Endometrial microvascular endothelial cells (primary cell): Measurements from ENCODE around the gene ZFHX3. TPM values are rescaled to one million over a fixed set of nuclear protein-coding genes. Genes with fewer than 3 reads are reported as not detected.

Source experiments
- in situ Hi-C: cut with HindIII; loops from 2 replicates; pipeline ENCODE4 v1.10.0; 2017; ENCODE audit warnings: low sequenced_read_pairs, low pct_unique_long_range_greater_than_20kb; ENCODE audit errors: inconsistent ontology term
- total RNA-seq: library from RNA; depleted of rRNA; stranded (reverse); fragments of >200 nt; gene quantifications from one replicate; pipeline ENCODE4 v1.2.3, GENCODE V29; 2015; ENCODE audit errors: inconsistent ontology term

The ZFHX3 gene
- total RNA-seq, 1 donor from 2014 or later = 2.1 TPM

DNA sequence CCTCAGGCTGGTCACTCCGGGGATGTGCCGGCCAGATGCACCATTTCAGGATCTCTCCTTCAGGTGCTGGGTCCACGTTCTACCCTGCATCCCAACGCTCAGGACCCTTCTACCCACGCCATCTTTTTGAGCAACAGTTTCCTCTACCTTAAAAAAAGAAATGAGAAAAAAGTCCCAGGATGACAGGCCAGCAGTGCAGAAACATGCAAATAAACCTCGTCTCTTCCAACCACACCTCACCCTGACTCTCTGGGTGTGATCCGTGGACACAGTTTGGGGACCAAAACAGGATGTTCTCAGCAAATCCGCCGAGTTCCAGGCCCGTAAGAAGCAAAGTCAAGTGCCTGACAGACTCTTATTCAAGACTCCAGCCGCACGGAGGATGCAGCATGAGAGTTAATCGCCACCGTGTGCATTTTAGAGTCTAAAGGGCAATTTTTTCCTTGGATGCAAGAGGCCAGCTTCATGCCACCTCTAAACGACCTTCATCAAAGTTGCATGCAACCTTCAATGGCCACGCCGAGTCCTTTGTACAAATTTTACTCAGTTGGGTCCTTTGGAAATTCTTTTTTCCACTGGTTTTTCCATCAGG is 99.6 kb downstream of the ZFHX3 start:
- in situ Hi-C loops = no loop called here

DNA sequence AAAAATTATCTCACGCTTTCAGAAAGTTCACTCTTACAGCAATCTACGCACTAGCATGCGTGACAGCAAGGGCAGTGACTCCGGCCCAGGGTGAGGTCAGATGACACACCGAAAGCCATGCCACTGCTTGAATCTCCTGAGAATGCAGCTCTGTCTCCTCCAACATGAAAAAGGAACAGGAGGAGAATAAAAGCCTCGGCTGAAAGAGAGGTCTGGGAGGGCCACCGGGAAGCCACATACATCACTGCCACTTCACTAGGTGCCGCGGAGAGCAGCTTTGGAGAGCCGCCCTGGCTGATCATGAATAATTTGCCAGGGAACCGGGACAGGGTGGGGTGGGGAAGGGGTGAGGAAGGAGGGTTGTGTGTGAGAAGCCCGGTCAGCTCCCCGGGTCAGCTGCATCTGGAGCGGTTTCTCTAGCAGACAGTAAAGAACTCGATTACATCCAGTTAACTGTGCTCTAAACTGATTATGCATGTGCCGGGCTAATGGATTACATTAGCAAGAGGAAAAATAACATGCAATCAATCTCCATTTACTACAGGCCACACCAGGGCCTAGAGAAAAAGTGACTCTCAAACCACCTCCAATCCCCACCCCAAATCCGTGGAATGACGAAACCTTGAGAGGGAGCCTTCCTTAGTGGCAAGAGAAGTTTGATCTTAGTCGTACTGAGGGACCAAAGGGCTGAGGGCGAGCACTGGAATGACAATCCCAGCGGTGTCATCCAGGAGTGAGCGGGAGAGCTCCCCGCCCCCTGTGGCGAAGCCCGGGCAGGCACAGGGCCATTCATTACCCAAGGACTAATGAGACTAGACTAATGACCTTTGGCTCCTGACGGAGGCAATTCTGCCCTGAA is 100.3 kb downstream of the ZFHX3 start:
- in situ Hi-C loops = no loop called here

DNA sequence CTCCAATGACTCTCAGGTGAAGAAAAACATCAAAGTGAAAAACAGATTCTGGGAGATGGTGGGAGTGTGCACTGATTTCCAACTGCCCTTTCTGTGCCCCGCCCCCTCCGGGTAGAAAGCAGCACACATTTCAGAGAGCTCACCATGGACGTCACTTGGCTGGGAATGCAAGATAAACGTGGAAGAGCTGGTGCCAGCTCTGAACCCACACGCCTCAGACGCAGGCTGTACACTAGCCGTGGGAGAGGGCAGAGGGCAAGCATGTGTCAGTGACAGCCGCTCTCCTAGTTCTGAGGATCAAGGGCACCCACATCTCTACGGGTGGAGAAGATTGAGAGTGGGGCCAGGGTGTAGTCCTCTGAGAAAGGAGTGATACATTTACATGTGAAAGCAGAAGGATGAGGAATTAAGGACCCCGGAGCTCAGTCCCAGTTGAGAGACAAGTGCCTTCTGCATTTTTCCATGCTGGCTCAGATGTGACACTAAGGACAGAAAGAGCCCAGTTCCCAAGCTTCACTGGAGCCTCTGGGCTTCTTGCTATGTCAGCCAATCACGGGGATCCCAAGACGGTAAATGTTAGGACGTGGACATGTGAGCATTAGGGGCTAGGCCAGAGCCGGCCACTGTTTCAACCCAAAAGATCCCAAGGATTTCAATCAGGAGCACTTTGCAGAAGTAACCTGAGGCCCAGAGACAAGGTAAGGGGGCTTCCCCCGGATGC is 101.3 kb downstream of the ZFHX3 start:
- in situ Hi-C loops = no loop called here

DNA sequence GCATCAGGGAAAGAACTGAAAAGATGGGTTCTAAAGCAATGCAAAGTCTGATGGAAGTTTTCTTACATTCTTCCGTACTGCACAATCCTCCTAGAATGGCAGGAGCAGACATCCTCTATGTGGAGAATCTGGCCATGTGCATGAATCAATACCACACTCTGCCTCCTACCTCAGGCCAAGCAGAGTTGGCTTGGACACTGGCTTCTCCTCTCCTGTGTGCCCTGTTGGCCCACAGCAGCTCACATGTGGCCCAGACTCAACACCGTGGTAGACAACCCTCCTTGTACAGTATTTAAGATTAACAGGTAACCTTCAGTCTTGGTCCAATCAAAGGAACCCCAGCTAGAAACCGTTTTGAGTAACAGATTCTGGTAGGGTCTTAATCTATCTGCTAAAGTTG is 101.9 kb downstream of the ZFHX3 start:
- in situ Hi-C loops = no loop called here

DNA sequence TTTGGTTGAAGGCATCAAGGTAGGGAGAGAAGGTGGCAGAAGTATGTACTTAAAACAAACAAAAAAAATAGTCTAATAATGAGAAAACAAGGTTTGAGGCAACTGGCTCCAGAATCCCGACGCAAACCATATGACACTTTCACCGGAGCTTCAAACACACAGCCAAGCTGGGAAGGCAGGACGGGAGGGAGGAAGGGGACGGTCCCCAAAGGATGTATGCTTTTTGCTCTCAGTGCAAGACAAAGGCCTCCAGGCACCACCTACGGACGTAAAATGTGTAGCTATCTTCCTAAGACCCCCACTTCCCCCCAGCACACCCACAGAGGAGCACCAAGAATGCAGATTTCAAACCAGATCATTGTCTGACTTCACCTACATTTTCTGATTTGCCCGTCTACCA is 102.3 kb downstream of the ZFHX3 start:
- in situ Hi-C loops = no loop called here

DNA sequence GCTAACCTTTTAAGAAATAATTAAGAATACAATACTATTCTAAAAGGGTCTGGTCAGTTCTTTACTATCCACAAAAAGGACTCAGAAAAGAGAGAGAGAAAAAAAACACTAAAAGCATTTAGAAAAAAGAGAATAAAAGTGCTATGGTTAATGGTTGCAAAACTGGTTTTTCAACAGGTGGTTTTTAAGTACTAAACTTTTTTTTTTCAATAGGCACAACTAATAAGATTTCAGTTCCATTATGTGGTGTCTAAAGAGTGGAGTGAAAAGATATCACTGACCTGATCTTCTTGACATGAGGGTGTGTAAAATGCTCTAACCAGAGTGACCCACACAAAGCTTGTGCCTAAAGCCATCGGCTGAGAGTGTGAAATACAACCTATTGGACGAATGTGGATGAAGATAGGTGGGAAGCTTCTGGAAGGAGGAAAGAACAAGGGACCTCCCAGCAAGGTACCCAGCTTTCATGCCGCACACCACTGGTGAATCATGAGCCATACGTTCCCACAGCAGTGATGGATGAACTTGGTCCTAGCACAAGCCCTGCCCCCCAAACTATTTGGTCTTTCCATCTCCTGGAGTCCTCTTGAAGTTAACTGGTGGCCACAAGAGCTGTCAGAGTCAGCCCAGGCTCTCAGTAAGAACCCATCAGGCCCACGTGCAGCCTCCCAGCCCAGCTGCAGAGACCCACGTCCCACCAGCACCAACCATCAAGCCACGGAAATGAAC is 103.0 kb downstream of the ZFHX3 start:
- in situ Hi-C loops = no loop called here

DNA sequence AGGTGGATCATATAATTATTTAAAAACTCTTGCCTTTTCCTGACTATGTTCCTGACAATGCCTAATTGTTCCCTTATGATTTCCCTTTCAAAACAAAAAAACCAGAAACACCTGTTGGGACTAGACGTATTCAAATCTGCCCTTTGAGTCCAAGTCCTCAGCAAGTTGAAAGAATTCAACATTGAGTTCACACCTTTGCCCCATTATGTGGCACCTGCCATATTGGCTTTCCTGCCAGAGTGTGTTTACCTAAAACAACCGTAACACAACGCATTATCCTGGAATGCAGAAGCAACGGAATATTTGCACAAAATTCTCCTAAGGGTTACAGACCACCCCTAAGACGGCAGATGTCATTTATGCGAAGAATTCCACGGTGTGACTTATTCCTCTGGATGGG is 105.9 kb downstream of the ZFHX3 start:
- in situ Hi-C loops = no loop called here

DNA sequence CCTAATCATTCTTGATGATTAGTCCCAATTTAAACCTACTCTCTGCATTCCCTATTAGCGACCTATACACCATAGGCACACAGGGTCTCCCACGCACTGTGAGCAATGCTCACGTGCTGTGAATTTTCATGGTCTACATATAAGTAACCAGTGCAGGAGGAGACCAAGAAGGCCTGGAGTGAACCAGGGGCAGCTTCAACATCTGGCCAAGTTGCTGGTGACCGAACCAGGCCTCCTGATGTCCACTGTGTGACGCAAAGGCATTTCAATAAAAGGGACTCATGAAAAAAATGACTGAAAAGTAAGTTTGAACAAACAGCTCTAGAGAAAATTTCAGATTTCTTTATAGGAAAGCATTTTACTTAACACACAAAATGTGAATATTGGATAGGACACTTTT is 107.0 kb downstream of the ZFHX3 start:
- in situ Hi-C loops = no loop called here

DNA sequence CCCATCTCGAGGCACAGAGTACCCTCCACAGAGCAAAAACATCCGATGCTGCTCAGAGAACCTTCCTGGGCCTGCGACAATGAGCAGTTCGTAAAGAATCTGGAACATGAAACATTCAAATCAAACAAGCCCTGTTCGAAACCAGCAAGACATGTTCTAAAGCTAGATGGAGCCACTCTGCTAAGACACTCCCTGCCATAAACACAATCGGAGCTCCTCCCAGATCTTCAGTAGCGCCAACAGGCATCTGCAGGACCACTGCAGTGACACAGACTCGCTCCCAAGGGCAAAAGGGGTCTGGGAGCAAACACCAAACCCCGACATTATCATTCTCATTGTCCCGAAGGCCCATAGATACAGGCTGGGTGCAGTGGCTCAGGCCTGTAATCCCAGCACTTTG is 108.7 kb downstream of the ZFHX3 start:
- in situ Hi-C loops = no loop called here

DNA sequence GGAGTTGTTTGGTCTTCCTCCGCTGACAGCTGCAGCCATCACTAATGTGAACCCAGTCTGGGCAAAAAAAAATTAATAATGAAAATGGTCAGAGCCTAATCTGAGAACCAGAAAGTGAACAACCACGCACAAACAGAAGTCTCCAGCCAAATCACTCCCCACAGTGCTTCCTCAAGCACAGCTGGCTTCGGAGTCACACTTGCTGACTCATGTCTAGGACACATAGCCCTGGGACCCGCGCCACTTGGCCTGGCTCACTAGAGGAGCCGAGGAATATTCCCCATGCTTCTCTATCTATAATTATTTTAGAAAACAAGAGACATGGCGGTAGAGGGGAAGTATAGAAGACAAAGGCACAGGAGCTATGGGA is 109.1 kb downstream of the ZFHX3 start:
- in situ Hi-C loops = no loop called here

DNA sequence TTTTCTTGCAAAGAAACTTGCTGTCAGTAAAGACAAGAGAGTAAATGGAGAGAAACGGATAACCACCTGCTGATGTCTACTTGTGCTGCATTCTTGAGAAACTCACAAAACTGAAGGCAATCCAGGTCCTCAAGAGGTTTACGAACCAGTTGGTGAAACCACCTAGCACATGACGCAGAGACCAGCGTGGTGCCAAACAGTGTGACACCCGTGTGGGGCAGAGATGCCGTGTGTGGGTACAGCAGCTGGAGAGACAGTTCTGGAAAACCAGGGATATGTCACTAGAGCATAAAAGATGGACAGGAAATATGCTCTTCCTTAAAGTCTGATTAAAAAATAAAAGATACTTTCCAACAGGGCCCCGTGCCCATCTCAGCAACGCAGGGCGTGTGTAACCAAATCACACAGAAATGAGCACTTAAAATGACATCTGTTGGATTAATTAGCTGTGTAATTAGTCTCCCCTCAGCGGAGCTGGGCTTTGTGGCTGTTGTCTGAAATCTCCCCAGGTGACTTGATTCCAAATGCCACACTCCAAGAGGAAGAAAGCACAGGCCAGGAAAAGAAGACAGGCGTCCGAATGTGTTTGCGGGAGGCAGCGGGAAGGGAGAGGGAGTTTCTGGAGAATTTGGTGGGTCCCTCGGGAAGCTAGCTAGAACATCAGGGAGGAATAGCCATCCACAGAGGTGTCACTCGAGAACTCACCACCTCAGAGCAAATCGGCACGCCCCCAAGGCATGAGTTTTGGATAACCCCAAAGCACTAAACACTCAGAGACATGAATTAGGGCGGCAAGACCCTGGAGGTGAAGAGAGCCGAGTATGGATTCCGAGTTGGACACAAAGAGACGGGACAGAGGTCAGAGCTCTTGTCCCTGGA is 109.8 kb downstream of the ZFHX3 start:
- in situ Hi-C loops = no loop called here

DNA sequence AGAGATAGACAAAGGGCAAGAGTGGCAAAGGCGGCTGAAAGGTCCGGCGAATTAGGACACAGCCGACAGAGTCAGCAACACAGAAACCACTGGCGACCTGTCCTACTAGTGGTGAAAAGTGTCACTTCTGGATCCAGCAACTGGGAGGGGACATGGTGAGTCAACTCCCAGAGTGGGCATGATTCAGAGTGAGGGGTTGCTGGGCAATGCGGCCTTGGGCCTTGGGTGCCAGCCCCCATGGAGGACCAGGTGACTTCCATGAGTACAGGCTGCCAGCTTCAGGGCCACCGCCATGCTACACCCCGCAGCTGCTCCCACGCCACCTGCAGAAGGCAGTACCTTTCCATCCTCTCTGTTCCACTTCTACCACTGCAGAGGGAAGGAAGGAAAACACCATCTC is 110.6 kb downstream of the ZFHX3 start:
- in situ Hi-C loops = no loop called here

DNA sequence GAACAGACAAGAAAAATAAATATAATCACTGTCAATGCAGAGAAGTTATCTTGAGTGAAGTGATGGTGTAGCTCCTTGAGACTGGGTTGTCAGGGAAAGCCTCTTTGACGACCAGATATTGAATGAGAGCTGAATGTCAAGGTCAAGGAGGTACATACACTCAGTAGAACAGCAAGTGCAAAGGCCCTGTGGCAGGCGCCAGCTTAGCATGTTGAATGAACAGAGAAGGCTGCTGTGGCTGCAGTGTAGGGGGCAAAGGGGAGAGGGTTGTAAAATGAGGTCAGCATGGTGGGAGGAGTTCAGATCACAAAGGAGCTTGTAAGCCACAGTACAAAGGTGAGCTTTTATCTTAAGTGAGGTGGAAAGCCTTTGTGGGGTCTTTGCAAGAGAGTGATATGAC is 111.5 kb downstream of the ZFHX3 start:
- in situ Hi-C loops = no loop called here

DNA sequence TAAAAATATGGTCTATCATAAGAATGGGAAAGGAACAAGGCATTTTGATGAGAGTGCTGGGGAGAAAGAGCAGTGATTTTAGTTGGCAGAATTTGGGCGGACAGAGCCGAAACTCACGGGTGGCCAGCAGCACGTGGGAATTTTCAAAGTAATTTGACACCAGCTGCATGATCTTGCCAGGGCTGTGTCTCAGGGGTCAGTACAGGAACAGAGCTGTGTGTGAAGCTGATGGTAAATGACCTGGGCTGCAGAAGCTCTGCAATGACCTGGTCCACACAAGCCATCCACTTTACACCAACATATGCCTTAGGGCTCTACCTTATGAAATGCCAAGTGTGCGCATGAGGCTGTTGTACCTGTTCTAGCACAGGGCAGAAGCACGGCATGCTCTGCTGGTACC is 112.0 kb downstream of the ZFHX3 start:
- in situ Hi-C loops = no loop called here

DNA sequence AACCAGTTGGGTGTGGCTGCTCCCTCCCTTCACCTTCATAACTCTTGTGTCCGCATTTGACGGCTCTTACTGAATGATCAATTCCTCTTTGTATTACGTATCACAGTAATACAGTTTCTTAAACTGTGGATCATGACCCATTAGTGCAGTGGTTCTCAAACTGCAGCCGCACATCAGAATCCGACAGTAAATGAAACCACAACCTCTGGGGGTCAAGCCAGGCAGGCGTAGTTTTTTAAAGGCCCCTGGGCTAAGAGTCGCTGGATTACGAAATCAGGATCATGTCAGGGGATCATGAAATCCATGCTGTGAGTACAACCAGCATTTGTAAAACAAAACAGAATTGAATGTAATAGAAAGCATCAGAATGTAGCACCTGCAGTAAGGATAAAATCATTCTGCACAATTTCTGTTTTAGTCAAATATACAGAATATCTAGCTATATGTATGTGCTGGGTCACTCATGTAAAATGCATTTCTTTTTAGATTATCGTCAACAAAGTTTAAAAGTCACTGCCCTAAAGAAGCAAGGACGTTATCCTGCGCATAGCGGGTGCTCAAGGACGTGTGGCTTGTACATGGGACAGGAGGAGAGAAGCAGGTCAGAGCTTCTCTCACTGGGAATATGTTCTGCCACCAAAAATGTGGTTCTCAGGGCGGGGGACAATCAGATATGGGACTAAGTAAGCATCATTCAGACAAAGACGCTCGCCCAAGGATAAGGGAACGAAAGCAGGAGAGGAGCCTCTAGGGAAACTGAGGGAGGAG is 113.1 kb downstream of the ZFHX3 start:
- in situ Hi-C loops = no loop called here

DNA sequence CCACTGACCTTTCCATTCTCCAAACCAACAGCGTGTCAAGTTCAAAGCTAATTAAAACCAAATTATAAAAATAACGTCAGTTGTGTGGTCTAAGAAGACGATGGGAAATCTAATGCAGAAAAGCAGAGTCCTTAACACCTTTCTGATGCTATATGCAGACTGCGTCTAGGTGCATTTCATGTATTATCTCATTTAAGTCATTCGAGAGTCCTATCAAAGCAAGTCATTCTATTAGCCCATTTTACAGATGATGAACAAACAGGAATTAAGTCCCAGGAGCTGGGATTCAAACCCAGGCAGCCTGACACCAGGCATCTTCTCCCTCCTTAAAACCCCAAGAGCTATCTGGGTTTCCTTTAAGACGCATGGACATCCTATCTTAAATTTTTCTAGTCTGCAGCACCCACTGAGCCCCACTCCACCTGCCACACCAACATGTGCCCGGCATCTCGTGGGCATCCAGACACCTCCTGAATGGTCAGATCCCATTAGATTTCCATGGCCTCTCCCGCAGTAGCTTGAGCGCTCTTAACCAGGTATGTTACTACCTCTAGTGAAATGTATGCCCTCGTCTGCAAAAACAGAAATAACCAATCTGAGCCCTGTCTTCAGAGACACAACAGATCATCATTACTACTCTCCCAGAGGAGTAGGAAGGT is 115.1 kb downstream of the ZFHX3 start:
- in situ Hi-C loops = no loop called here

DNA sequence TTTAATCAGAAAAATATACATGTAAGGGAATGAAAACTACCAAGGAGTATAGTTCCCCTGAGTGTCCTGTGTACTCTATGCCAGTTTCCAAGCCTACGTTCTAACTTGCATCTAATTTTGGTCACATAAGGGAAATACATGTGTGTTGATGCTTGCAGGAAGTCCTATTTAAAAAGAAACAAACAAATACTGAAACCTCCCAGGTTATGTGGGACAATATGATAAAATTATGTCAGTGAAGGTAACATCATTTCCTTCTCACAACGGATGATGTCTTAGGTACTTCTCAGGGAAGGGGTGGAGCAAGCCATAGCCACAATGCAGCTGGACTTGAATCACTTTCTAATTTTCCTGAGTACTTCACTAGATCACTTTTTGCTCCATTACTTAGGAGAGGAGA is 115.9 kb downstream of the ZFHX3 start:
- in situ Hi-C loops = no loop called here
